A673 (cell line): ENCODE results near the gene AJUBA.

Experiments used
- EZH2 ChIP-seq: fragments of 200-600 bp; sonication (generic); IDR thresholded peaks from 2 replicates; pipeline ENCODE4 v1.6.1; 2017; ENCODE audit warnings: borderline replicate concordance, low read depth, mild to moderate bottlenecking, mixed read lengths, antibody characterized with exemption, low read length; ENCODE audit not compliant: poor library complexity, severe bottlenecking
- TF ChIP-seq, protein P1 (sequence below): fragments of 300-800, 200-600 bp; sonication (generic); conservative IDR thresholded peaks from 2 replicates; pipeline ENCODE4 v1.5.1; 2017; ENCODE audit warnings: low read depth, mild to moderate bottlenecking, antibody characterized with exemption, low read length, moderate library complexity, mixed read lengths

DNA sequence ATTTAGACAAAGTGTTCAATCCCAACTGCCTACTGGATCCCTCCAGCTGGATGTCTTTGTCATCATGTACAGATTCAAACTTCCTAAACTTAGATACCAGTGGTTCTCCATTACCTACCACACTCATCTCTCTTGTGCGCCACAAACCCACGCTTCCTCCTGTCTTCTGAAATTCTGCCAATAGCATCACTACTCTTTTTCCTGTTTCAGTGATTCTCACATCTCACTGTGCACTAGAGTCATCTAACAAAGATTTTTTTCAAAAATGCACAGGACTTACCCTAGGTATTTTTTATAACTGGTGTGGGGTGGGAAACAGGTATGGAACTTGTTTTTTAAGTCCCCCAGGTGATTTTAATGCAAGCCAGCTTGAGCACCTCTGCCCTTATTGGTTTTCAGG, 46.4 kb upstream of the AJUBA start:
- TF ChIP-seq, protein P1, sequence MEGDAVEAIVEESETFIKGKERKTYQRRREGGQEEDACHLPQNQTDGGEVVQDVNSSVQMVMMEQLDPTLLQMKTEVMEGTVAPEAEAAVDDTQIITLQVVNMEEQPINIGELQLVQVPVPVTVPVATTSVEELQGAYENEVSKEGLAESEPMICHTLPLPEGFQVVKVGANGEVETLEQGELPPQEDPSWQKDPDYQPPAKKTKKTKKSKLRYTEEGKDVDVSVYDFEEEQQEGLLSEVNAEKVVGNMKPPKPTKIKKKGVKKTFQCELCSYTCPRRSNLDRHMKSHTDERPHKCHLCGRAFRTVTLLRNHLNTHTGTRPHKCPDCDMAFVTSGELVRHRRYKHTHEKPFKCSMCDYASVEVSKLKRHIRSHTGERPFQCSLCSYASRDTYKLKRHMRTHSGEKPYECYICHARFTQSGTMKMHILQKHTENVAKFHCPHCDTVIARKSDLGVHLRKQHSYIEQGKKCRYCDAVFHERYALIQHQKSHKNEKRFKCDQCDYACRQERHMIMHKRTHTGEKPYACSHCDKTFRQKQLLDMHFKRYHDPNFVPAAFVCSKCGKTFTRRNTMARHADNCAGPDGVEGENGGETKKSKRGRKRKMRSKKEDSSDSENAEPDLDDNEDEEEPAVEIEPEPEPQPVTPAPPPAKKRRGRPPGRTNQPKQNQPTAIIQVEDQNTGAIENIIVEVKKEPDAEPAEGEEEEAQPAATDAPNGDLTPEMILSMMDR, result no peak
- TF ChIP-seq EZH2, result no peak
